ENCODE results near the gene AFG3L2.
"Not testable (repeated sequence)": the region's sequence is repeated elsewhere in the genome, so short reads cannot be mapped to it uniquely, and the experiment has no call there.

The AFG3L2 gene

DNA sequence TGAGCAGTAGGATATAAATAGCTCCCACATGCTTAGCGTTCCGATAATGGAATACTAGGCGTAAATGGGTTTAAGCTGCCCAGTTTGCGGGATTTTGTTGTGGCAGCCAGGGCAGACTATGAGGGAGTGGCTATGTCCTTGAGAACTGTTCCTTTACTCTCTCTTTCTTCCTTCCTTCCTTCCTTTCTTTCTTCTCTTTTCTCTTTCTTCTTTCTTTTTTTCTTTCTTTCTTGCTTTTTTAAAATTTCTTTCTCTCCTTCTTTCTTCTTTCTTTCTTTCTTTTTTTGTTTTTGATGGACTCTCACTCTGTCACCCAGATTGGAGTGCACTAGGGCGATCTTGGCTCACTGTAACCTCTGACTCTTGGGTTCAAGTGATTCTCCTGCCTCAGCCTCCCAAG lies 21.6 kb upstream of the AFG3L2 start:
- no peak for DNase-seq (ENCODE audit: low read depth)
- no peak overlapping the region for H3K4me3 ChIP-seq (ENCODE audit: low read depth, low read length)

DNA sequence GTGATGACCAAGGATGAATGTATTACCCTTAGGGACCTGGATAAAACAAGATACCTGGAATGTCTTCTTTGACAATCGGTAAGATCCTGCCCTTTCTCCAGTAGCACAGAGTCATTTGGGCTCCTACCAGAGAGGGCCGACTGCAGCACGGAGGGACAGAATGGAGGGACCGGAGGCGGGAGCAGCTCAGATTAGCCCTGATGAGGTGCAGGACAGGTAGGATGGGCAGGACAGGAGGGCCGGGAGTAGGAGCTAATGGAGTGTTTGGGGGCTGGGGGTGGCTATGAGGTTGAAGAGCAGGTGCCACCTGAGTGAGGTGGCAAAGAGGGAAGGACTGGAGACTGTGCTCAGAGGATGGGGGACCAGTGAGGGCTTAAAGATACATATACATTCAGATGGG lies 20.8 kb upstream of the AFG3L2 start:
- DNase-seq (ENCODE audit: low read depth): no peak
- no peak overlapping the region for H3K4me3 ChIP-seq (ENCODE audit: low read depth, low read length)

DNA sequence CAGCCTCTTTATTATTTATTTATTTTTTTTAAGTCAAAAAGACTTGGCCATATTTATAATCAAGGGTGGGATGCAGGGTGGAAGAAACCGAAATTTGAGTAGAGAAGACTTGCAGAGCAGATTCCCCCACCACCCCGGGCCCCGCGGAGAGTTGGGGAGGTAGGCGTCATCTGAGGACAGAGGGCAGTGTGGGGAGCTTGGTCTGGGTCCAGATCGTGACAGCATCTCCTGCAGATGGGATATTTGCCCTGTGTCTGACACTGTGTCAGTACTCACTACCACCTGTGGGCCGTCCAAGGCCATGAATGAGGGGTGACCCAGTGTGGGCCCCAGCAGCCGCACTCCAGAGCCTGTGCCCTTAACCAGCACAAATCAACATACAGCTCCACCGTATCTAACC lies 20.2 kb upstream of the AFG3L2 start:
- no peak overlapping the region for H3K4me3 ChIP-seq (ENCODE audit: low read depth, low read length)

DNA sequence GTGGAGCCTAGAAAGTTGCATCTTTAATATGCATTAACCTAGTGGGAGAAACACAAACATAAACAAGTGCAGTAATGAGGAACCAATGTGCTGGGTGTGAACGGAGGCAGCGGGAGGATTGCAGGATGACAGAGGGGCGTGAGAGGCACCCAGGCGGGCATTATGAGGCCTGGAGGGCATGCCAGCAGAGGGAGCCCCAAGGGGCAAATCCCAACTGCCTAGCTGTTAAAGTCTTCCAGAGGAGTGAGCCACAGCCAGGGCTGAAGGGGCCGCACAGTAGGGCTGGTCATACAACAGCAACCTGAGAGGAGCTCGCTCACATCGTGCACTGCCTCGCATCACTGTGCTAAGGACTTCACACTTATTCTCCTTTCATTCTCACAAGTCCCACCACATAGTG lies 17.4 kb upstream of the AFG3L2 start:
- no peak for DNase-seq (ENCODE audit: low read depth)
- H3K4me3 ChIP-seq (ENCODE audit: low read depth, low read length): no peak overlapping the region

More for the DNA sequence above, 20.2 kb upstream of the AFG3L2 start:
- no peak for DNase-seq (ENCODE audit: low read depth)

DNA sequence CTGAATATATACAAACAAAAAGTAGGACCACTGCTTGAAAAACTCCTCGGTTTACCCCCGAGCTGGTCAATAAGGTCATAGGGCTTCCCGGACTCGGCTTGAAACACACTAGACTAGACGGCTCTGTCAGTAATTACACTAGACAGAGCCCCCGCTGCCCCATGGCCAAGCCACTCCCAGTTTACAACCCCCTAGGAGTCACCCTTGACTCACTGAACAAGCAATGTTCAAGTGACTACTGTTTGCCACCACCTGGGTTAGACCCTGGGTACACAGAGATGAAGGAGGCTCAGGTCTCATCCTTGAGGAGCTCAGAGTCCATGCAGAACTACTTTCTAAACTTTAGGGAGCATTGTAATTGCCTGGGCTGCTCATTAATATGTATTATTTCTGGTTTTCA lies 17.0 kb upstream of the AFG3L2 start:
- H3K4me3 ChIP-seq (ENCODE audit: low read depth, low read length): no peak overlapping the region
- DNase-seq (ENCODE audit: low read depth): no peak

DNA sequence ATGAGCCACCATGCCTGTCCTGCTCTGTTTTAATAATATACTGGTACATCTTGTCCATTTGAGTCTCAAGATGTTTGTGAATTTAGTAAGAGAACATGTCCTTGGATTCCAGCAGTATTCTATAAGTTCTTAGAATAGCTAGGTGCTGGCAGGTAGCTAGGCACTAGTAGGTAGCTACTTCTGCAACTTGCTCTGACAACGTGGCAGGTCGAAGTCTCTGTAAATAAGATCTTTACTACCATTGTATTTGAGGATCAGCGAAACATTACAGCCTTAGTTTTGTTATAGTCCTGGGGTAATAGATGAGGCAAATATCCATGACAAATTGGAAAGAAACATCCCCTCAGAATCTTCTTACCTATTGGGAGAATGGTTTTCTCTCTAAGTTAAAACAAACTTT lies 16.5 kb upstream of the AFG3L2 start:
- no peak for DNase-seq (ENCODE audit: low read depth)
- H3K4me3 ChIP-seq (ENCODE audit: low read depth, low read length): no peak overlapping the region

DNA sequence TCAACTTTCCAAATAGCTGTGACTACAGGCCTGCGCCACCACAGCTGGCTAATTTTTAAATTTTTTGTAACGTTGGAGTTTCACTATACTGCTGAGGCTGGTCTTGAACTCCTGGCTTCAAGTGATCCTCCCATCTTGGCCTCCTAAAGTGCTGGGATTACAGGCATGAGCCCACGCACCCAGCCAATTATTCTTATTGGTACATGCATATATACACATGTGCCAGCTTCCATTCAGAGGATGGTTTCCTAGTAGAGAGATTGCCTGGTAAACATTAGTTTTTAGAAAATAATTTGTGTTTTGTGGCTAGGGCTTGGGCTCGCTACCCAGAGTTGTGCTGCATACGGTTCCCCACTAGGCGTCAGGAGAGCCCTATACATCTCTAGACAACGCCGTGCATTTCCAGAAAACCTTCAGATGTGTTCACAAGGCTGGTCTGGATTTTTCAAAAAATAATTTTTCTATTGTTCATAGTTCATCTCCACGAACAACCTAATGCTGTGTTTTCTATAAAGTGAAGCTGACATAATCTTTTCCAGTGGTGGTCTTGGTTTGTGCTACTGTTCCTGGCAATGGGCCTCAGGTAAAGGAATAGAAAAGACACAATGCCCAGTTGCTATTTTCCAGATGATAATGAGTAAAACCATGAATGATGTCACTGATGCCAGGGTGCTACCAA lies 14.6 kb upstream of the AFG3L2 start:
- H3K4me3 ChIP-seq (ENCODE audit: low read depth, low read length): no peak overlapping the region
- no peak for DNase-seq (ENCODE audit: low read depth)

DNA sequence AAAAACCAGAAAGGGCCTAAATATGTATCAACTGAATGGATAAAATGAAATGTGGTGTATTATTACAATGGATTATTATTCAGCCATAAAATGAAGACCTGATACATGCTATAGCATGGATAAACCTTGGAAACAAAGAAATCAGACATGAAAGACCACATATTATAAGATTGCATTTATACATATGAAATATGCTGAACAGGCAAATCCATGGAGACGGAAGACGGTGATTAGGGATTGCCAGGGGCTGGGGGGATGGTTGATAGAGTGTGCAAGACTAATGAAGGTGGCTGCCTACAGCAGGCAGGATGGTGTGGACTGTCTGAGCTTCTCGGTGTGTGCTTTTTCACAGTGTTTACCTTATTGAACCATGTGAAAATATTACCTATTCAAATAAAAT lies 11.4 kb upstream of the AFG3L2 start:
- DNase-seq (ENCODE audit: low read depth): no peak
- no peak overlapping the region for H3K4me3 ChIP-seq (ENCODE audit: low read depth, low read length)

DNA sequence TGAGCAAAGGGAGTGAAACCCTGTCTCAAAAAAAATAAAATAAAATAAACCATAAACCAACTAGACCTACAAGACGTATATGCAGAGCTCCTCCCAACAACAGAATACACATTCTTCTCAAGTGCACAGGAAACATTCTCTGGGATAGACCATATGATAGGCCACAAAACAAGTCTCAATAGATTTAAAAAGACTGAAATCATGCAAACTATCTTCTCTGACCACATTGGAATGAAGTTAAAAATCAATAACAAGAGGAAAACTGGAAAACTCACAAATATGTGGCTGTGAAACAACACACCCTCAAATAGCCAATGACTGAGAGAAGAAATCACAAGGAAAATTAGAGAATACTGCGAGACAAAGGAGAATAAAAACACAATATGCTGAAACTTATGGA lies 7.2 kb upstream of the AFG3L2 start:
- H3K4me3 ChIP-seq (ENCODE audit: low read depth, low read length): no peak overlapping the region
- no peak for DNase-seq (ENCODE audit: low read depth)

DNA sequence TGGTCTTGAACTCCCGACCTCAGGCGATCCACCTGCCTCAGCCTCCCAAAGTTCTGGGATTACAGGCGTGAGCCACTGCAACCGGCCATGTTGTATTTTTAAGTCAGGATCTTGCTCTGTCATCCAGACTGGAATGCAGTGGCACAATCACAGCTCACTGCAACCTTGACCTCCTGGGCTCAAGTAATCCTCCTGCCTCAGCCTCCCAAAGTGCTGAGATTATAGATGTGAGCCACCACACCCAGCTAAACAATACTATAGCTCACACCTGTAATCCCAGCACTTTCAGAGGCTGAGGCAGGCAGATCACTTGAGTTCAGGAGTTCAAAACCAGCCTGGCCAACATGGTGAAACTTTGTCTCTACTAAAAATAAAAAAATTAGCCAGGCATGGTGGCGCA lies 6.7 kb upstream of the AFG3L2 start:
- DNase-seq (ENCODE audit: low read depth); H3K4me3 ChIP-seq (ENCODE audit: low read depth, low read length): not testable (repeated sequence)

DNA sequence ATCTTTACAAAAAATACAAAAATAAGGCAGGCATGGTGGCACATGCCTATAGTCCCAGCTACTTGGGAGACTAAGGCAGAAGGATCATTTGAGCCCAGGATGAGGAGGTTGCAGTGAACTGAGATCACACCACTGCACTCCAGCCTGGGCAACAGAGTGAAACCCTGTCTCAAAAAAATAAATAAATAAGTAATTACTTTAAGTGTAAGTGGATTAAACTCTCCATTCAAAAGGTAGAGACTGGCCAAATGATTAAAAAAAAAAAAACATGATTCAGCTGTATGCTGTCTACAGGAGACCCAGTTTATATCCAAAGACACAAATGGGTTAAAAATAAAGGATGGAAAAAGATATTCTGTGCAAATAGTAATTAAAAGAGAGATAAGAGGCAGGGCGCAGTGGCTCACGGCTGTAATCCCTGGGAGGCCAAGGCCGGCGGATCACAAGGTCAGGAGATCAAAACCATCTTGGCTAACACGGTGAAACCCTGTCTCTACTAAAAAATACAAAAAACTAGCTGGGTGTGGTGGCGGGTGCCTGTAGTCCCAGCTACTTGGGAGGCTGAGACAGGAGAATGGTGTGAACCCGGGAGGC lies 5.3 kb upstream of the AFG3L2 start:
- not testable (repeated sequence) for H3K4me3 ChIP-seq (ENCODE audit: low read depth, low read length); DNase-seq (ENCODE audit: low read depth)

DNA sequence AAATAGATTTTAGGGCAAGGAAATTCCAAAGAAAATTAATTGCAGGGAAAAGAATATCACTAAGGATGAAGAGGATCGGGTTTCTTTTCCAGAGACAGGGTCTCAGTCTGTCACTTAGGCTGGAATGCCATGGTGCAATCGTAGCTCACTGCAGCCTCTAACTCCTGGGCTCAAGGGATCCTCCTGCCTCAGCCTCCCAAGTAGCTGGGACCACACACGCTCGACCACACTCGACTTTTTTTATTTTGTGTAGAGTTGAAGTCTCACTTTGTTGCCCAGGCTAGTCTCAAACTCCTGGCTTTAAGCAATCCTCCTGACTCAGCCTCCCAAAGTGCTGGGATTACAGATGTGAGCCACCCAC lies 1.2 kb upstream of the AFG3L2 start:
- not testable (repeated sequence) for DNase-seq (ENCODE audit: low read depth)
- peak overlapping the region; percentile 88 for H3K4me3 ChIP-seq (ENCODE audit: low read depth, low read length)

DNA sequence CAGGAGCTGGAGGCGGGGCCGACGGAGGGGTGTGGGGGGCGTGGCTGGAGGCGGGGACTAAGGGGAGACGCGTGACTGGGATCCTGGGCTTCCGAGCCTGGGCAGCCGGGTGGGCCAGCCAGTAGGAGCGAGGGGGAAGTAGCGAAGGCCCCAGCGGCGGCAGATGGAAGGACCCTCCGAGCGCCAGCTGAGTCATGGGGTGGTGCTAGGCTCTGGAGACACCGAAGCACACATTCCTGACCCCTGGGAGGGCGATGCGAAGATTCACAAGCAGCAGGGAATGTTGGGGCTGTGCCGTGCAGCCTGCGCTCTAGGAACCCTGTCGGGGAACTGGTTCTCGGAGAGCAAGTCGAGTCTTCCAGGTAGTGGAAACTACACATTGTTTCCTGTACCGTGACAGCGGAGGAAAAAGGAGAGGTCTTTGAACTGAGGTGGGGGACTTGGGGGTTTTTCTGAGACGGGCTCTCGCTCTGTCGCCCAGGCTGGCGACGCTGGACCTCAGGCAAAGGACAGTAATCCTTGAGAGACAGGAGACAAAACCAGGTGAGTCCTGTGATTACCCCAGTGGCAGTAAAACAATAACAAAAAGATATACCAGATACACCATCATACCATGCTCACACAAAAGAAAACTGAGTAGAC lies 650 bp upstream of the AFG3L2 start:
- peak overlapping the region; percentile 88 for H3K4me3 ChIP-seq (ENCODE audit: low read depth, low read length)
- DNase-seq (ENCODE audit: low read depth): no peak

DNA sequence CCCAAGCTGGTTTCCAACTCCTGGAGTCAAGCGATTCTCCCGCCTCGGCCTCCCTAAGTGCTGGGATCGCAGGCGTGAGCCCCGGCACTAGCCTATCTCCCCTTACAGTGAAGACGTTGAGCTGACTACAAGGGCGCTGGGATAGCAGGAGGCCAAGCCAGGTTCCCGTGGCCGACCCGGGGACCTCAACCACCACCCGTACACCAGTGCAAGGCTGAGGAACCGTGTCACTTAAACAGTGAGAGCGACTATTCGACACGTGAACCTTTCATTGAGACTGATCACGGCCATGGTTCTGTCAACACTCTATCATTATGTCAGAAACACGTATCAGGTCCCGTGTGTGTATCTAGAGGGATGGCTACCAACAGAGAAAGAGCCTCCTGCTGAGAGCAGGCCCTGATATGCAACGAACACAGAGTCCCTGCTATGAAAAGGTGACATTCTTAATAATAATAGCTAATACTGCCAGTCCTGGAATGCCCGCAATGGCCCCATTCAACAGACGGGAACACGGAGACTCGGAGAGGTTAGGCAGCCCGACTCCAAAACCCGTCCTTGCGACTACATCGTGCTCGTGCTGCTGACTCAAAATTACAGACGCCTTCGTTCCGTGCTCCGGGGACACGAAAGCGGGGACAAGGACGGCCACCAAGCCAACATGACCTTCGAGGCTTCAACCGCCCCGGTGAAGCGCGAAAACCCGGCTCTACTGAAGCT lies 833 bp downstream of the AFG3L2 start:
- DNase-seq (ENCODE audit: low read depth): no peak
- H3K4me3 ChIP-seq (ENCODE audit: low read depth, low read length): peak overlapping the region; percentile 88

DNA sequence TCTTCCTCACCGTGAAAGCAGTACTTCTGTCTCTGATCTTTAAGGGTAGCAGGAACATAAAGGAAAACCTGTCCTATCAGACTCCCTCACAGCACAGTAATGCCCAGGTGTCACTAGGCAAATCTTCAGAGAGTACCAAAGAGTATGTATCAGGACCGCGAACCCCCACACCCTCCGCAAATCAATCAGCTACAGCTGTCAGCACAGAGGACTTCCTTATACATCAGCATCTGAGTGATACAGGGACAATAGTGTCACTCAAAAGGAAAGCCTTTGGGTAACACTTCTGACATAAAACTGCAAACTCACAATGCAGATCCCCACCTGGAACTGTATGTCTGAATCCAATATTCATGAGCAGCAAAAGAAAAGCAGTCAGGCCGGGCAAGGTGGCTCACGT lies 2.6 kb downstream of the AFG3L2 start:
- no peak overlapping the region for H3K4me3 ChIP-seq (ENCODE audit: low read depth, low read length)
- no peak for DNase-seq (ENCODE audit: low read depth)

DNA sequence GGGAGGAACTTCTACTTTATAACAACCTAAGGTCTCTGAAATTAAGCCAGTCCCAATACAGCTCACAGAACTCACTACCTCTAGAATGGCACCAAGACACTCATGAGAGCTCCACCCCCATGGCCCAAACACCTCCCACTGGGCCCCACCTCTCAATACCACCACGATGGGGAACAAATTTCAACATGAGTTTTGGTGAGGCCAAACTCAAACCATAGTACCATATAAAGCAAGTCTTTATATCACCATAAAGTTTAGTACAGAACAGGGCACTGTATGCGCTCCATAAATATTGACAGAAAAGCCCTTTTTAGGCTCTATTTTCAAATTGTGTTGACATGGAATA lies 3.3 kb downstream of the AFG3L2 start:
- DNase-seq (ENCODE audit: low read depth): no peak

DNA sequence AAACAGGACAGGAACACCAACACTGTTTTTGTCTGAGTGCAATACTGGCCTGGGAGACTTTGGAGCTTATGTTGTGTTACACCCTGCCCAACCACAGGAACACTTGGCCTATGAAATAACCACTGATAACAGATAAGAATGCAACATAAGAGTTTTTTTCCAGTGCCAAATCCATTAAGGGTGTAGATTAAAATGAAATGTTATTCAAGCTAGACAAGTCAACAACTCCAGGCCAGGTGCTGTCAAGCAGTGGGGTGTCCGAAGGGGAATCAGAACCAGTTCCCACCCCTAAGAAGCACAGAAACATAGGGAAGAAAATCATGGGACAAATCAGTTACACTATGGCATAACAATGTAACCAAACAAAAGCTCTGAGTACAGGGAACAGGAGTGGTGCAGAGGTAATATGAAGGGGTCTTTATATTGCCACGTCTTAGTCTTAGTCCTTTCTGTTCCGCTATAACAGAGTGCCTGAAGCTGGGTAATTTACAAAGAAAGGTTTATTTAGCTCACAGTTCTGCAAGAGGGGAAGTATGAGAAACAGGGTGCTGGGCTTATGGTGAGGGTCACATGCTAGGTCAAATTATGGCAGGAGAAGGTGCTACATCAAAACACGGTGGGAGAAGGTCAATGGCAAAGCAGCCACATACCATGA lies 3.8 kb downstream of the AFG3L2 start:
- no peak overlapping the region for H3K4me3 ChIP-seq (ENCODE audit: low read depth, low read length)
- no peak for DNase-seq (ENCODE audit: low read depth)

More for the DNA sequence above, 3.3 kb downstream of the AFG3L2 start:
- no peak overlapping the region for H3K4me3 ChIP-seq (ENCODE audit: low read depth, low read length)

DNA sequence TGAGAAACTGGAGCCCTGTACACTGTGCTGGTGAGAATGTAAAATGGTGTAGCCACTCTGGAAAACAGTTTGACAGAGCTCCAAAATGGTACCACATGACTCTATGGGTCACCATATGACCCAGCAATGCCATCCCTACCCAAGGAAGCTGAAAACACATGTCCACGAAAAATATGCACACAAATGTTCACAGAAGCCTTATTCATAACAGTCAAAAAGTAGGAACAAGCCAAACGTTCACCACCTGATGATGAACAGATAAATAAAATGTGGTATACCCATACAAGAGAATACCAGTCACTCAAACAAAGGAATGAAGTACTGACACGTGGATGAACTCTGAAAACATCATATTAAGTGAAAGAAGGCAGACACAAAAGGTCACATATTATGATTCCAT lies 4.6 kb downstream of the AFG3L2 start:
- H3K4me3 ChIP-seq (ENCODE audit: low read depth, low read length): no peak overlapping the region
- no peak for DNase-seq (ENCODE audit: low read depth)

DNA sequence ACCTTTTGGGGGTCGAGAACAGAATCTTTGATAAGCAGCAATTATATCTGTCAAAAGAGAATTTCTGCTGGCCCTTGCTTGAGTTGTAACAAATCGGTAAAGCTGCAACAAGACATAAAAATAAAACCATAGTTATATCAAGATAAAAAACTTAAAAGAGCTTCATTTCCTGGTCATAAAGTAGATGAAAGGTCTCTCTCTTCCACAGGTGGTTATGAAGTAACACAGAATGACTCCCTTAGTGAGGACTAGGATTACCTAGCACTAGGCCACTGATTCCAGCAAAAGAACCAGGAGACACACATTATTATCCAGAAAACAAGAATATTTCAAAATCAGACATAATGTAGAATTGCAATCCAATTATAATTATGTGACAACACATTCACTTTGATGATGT lies 5.4 kb downstream of the AFG3L2 start:
- DNase-seq (ENCODE audit: low read depth): no peak

DNA sequence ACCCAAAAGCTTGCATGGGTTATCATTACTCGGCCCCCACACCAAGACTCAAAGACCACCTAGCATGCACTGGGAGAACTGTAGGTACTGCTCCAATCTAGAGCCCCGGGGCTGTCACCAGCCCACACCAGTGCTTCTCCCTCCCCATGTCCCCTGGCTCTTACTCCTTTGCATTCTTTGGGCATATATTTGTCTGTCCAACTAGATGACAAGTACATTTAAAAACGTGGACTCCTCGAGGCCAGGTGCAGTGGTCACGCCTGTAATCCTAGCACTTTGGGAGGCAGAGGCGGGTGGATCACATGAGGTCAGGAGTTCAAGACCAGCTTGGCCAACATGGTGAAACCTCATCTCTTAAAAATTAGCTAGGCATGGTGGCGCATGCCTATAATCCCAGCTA lies 7.8 kb downstream of the AFG3L2 start:
- no peak overlapping the region for H3K4me3 ChIP-seq (ENCODE audit: low read depth, low read length)
- DNase-seq (ENCODE audit: low read depth): no peak

More for the DNA sequence above, 5.4 kb downstream of the AFG3L2 start:
- no peak overlapping the region for H3K4me3 ChIP-seq (ENCODE audit: low read depth, low read length)

Data from skeletal muscle cell (primary cell).